GM13977 (cell line): ENCODE data around the gene PAM16.

ENCODE experiments used
- DNase-seq: peaks from one replicate; pipeline ENCODE4 v3.0.0; 2012; ENCODE audit warnings: low spot score
- CTCF ChIP-seq: IDR thresholded peaks from 2 replicates; pipeline ENCODE4 v1.5.1; 2012; ENCODE audit warnings: mild to moderate bottlenecking, control low read depth; ENCODE audit not compliant: insufficient read depth; ENCODE audit errors: extremely low read depth, missing control alignments
- in situ Hi-C: fragments of 300-500 bp; cut with MboI; formaldehyde crosslinking; loops from one replicate; pipeline ENCODE4 v1.12.0; 2022; ENCODE audit warnings: low sequenced_read_pairs, low pct_unique_long_range_greater_than_20kb, mixed read lengths, inconsistent platforms; ENCODE audit not compliant: unreplicated experiment

PAM16 gene

GRCh38 chr16:4314532-4315185 lies 36.5 kb downstream of the PAM16 start:
- in situ Hi-C loops, result no loop called here
- no peak for DNase-seq
- TF ChIP-seq CTCF, result no peak

GRCh38 chr16:4313563-4314531 lies 37.3 kb downstream of the PAM16 start:
- in situ Hi-C loops, result no loop called here
- DNase-seq, result peak; percentile 81
- TF ChIP-seq CTCF, result peak; percentile 87

GRCh38 chr16:4309833-4310266 lies 41.3 kb downstream of the PAM16 start:
- peak; percentile 79 for TF ChIP-seq CTCF
- no peak for DNase-seq
- in situ Hi-C loops, result no loop called here

- no peak for DNase-seq
- in situ Hi-C loops, result no loop called here
- TF ChIP-seq CTCF, result no peak
Measured at GRCh38 chr16:4309102-4309832, 41.9 kb downstream of the PAM16 start.

- TF ChIP-seq CTCF, result no peak
- in situ Hi-C loops, result no loop called here
Measured at GRCh38 chr16:4307215-4308037, 43.7 kb downstream of the PAM16 start.

More at GRCh38 chr16:4307215-4308037, 43.7 kb downstream of the PAM16 start:
- DNase-seq, result peak; percentile 99
